ENCODE results near the gene PTAR1.
"Not testable (repeated sequence)": the region's sequence is repeated elsewhere in the genome, so short reads cannot be mapped to it uniquely, and the experiment has no call there.

The PTAR1 gene

GRCh38 chr9:69759421-69760277 lies at the start of gene PTAR1:
TSS of gene PTAR1 (minus strand) at chr9:69760011. CDS start at chr9:69759938, 73 bp downstream.
- DNase-seq, result peak; percentile 86

GRCh38 chr9:69809304-69809863 lies 49.6 kb upstream of the PTAR1 start:
- no peak for DNase-seq

- DNase-seq, result no peak
Measured at GRCh38 chr9:69806627-69807026, 46.8 kb upstream of the PTAR1 start.

GRCh38 chr9:69805962-69806515 lies 46.2 kb upstream of the PTAR1 start:
- DNase-seq, result no peak

GRCh38 chr9:69801989-69802388 lies 42.2 kb upstream of the PTAR1 start:
- DNase-seq, result no peak

GRCh38 chr9:69800027-69800426 lies 40.2 kb upstream of the PTAR1 start:
- DNase-seq, result not testable (repeated sequence)

GRCh38 chr9:69799521-69799920 lies 39.7 kb upstream of the PTAR1 start:
- not testable (repeated sequence) for DNase-seq

GRCh38 chr9:69798744-69799143 lies 38.9 kb upstream of the PTAR1 start:
- DNase-seq, result no peak

- no peak for DNase-seq
Measured at GRCh38 chr9:69797675-69798074, 37.9 kb upstream of the PTAR1 start.

- no peak for DNase-seq
Measured at GRCh38 chr9:69794356-69794755, 34.5 kb upstream of the PTAR1 start.

- DNase-seq, result no peak
Measured at GRCh38 chr9:69785757-69786156, 25.9 kb upstream of the PTAR1 start.

- DNase-seq, result no peak
Measured at GRCh38 chr9:69773258-69773657, 13.4 kb upstream of the PTAR1 start.

- DNase-seq, result no peak
Measured at GRCh38 chr9:69771775-69772418, 12.1 kb upstream of the PTAR1 start.

- no peak for DNase-seq
Measured at GRCh38 chr9:69768716-69769115, 8.9 kb upstream of the PTAR1 start.

- DNase-seq, result no peak
Measured at GRCh38 chr9:69768101-69768500, 8.3 kb upstream of the PTAR1 start.

- not testable (repeated sequence) for DNase-seq
Measured at GRCh38 chr9:69763862-69764261, 4.1 kb upstream of the PTAR1 start.

- DNase-seq, result no peak
Measured at GRCh38 chr9:69762527-69762926, 2.7 kb upstream of the PTAR1 start.

- DNase-seq, result no peak
Measured at GRCh38 chr9:69760278-69760610, 433 bp upstream of the PTAR1 start.

- DNase-seq, result no peak
Measured at GRCh38 chr9:69759021-69759420, 790 bp downstream of the PTAR1 start.

GRCh38 chr9:69757996-69758675 lies 1.7 kb downstream of the PTAR1 start:
- no peak for DNase-seq

GRCh38 chr9:69755205-69755604 lies 4.6 kb downstream of the PTAR1 start:
- no peak for DNase-seq

GRCh38 chr9:69753830-69754229 lies 6.0 kb downstream of the PTAR1 start:
- DNase-seq, result no peak

- DNase-seq, result no peak
Measured at GRCh38 chr9:69750085-69750484, 9.7 kb downstream of the PTAR1 start.
